Heart left ventricle (tissue), 13 donors: ENCODE measurements around the gene ZNF124.

Source experiments
- POLR2A ChIP-seq, 2 donors: fragments of 450-650 bp; IDR thresholded peaks; one replicate each; pipeline ENCODE4 v1.6.1; 2017; ENCODE audit warnings: antibody characterized with exemption in 2 of 2, mild to moderate bottlenecking in 2 of 2, moderate library complexity in 2 of 2
- TF ChIP-seq, protein P1 (sequence below), 12 donors: fragments of 200-600 bp; sonication (generic) in 4 of 12; IDR thresholded peaks; one replicate each; pipeline versions ENCODE4 v1.5.0 to v1.8.0; 2018 to 2022; ENCODE audit warnings: antibody characterized with exemption in 12 of 12, mild to moderate bottlenecking in 5 of 12
- donor health status: ischemic (EF 13 %, LVEDD 7.1; RV severe dilation, severe dysfunction).
- donor health status: DM: no; HTN: yes; CAD: no.
- donor health status: DM: no; HTN: no; CAD: no.
- donor health status: ischemic (EF 25% LVEDD 6.9; RV normal size, moderate dysfunction).
- donor health status: ischemic (EF 25% LVEDD 5.7; RV mildly dilated, moderate dysfunction).
- donor health status: ischemic (EF 35%, LVEDD 5.7; RV mildly dilated, moderate dysfunction).
- donor health status: nonischemic (EF 11% LVEDD 7.7; RV severe dilation, severe dysfunction).
- donor health status: DM: yes; HTN: yes; CAD: no.
- donor health status: PGD.
- donor health status: ischemic (EF 29% LVEDD 5.4; RV normal size, mild dysfunction).
- donor health status: nonischemic (EF 23%, LVEDD 6.1; RV moderate dilation, normal function).

- TF ChIP-seq, protein P1, sequence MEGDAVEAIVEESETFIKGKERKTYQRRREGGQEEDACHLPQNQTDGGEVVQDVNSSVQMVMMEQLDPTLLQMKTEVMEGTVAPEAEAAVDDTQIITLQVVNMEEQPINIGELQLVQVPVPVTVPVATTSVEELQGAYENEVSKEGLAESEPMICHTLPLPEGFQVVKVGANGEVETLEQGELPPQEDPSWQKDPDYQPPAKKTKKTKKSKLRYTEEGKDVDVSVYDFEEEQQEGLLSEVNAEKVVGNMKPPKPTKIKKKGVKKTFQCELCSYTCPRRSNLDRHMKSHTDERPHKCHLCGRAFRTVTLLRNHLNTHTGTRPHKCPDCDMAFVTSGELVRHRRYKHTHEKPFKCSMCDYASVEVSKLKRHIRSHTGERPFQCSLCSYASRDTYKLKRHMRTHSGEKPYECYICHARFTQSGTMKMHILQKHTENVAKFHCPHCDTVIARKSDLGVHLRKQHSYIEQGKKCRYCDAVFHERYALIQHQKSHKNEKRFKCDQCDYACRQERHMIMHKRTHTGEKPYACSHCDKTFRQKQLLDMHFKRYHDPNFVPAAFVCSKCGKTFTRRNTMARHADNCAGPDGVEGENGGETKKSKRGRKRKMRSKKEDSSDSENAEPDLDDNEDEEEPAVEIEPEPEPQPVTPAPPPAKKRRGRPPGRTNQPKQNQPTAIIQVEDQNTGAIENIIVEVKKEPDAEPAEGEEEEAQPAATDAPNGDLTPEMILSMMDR (IDR thresholded peaks at IDR 0.05) = no peak
- peak in 1 of 2 donors; percentile 78 for TF ChIP-seq POLR2A (IDR thresholded peaks at IDR 0.05)
Observed at GRCh38 chr1:247210376-247211117, 38.7 kb upstream of the ZNF124 start.
